ENCODE measurements around the gene SLC6A9.

SLC6A9 gene

DNA sequence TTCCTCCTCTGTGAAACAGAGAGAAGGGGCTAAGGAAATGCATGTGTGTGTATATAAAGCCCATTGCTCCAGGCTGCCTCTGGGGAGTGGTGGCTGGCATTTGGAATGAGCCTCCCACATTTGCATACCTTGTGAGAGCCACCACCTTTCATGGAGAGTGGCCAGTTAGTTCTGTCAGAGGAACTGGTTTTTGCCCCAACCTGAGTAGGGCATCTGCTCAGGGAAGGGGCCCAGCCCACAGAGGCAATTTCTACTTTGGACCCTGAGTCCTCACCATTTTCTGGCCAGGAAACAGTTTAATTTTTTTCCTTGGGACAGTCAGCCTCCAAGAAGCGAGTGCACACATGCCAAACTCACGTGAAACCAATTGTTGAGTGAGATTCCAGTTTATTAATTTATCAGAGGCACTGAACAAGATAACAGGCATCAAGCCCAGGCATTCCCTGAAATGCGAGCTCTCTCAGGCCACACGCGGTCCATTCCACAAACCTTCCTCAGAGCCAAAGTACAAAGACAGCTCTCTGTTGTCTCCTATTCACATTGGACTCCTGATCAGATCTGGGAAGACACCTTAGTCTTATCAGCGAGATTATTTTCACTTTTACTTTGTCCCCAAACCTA lies 1.0 kb upstream of the SLC6A9 start:
- TF ChIP-seq, protein P1, sequence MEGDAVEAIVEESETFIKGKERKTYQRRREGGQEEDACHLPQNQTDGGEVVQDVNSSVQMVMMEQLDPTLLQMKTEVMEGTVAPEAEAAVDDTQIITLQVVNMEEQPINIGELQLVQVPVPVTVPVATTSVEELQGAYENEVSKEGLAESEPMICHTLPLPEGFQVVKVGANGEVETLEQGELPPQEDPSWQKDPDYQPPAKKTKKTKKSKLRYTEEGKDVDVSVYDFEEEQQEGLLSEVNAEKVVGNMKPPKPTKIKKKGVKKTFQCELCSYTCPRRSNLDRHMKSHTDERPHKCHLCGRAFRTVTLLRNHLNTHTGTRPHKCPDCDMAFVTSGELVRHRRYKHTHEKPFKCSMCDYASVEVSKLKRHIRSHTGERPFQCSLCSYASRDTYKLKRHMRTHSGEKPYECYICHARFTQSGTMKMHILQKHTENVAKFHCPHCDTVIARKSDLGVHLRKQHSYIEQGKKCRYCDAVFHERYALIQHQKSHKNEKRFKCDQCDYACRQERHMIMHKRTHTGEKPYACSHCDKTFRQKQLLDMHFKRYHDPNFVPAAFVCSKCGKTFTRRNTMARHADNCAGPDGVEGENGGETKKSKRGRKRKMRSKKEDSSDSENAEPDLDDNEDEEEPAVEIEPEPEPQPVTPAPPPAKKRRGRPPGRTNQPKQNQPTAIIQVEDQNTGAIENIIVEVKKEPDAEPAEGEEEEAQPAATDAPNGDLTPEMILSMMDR (IDR thresholded peaks at IDR 0.05; ENCODE audit: low read depth, low read length) = no peak
- no peak for DNase-seq (ENCODE audit: low read depth, low spot score)
- in situ Hi-C loops (cut with HindIII; ENCODE audit: low sequenced_read_pairs) = no loop called here
- H3K4me3 ChIP-seq (ENCODE audit: low read depth, low read length) = no peak overlapping the region

DNA sequence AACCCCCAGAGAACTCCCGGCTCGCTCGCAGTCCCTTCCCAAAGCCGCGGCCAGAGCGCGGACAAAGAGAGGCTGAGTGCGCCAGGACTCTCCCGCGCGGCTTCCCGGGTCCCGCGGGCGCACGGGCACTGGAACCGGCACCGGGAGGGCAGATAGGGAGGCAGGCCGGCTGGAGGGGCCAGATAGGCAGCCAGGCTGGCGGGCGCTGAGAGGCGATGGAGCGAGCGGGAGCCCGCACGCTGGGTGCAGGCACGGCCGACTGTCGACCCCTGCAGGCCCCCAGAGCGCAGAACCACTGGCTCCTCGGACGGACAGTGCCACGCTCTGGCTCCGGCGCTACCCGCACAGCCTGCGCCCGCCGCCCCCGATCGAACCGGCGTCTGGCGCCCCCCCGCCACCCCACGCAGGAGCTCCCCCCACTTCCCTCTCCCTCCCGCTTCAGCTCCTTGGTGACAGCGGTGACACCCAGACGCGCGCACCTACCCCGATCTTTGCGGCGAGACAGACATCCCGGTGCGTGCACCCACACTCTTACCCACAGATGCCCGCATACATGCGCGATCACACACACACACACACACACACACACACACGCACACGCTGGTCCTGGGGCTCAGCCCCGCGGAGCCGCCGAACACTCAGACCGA lies 534 bp downstream of the SLC6A9 start:
- in situ Hi-C loops (cut with HindIII; ENCODE audit: low sequenced_read_pairs) = no loop called here
- peak overlapping the region; percentile 78 for H3K4me3 ChIP-seq (ENCODE audit: low read depth, low read length)
- peak; percentile 48 for DNase-seq (ENCODE audit: low read depth, low spot score)
- TF ChIP-seq, protein P1 (IDR thresholded peaks at IDR 0.05; ENCODE audit: low read depth, low read length) = peak; percentile 35

DNA sequence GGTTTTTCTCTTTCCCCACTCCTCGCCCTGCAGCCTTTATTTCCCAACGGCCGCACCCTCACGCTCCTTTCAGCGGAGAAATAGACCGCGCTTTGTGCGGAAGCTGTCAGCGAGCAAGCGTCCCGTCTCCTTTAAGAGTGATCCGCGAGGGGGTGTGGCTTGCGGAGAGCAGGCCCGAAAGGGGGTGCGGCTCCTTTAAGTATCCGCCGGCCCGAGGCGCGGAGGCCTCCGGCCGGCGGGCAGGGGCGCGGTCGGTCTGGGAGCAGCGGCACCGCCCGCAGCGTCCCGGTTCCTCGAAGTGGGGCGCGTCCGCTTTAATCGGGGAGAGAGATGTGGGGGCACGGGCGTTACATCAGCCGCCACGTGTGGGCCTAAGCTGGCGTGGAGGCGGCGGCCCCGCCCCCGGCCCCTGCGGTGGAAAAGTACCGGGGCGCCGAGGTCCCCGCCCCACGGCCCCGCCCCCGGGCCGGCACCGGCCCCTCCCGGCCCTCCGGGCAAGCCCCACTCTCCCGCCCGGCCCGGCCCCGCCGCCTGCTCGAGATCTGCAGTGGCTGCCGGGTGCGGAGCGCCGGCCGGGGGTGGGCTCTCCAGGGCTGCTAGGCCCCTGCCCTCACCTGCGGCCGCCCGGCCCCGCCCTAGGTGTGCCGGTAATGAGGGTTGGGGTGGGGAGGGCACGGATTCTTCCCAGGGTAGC lies 1.2 kb downstream of the SLC6A9 start:
- in situ Hi-C loops (cut with HindIII; ENCODE audit: low sequenced_read_pairs) = no loop called here

DNA sequence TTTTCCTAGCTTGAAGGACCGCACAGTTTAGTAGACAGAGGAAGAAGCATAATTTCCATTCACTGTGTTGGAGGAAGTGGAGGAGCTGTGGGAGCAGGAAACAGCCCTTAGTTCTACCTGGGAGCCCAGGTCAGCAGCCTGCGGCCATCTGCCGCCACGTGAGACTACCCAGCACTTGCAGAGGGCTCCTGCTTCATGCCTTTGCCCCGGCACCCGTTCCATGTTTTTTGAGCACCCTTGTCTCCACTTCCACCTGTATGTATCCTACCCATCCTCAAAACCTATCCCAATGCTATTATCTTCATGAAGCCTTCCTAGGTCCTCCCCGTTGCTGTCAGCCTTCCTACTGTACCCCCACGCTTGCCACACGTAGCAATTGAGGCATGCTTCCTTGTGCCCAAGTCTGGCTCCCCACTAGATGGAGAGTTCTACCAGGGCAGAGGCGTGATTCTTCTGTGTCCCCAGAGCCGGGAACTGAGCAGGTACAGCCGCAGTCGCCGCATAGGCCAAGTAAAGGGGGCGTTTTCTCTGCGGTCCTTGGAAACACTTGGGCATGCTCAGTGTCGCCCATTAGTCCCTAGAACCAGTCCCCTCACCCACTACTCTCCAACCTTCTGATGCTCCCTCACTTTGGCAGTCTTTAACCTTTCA lies 1.9 kb downstream of the SLC6A9 start:
- peak overlapping the region; percentile 78 for H3K4me3 ChIP-seq (ENCODE audit: low read depth, low read length)
- TF ChIP-seq, protein P1 (IDR thresholded peaks at IDR 0.05; ENCODE audit: low read depth, low read length) = no peak
- in situ Hi-C loops (cut with HindIII; ENCODE audit: low sequenced_read_pairs) = no loop called here
- no peak for DNase-seq (ENCODE audit: low read depth, low spot score)

More for the DNA sequence above, 1.2 kb downstream of the SLC6A9 start:
- TF ChIP-seq, protein P1 (IDR thresholded peaks at IDR 0.05; ENCODE audit: low read depth, low read length) = no peak
- peak overlapping the region; percentile 78 for H3K4me3 ChIP-seq (ENCODE audit: low read depth, low read length)
- DNase-seq (ENCODE audit: low read depth, low spot score) = peak; percentile 91

DNA sequence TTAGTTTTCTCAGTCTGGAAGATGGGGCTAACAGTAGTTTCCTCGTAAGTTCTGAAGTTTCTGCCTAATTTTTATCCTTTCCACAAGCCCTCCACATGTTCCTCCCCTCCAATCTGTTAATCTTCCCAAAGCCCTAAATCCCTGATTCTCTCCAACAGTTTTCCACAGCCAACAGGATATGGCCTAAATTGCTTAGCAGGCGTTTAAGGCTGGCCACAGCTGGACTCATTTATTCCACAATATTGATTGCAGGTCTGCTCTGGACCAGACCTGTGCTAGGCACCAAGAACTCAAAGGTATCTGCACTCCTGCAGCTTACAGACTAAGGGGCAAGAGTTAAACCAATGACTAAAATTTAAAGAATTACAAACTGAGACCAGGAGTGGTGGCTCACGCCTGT lies 3.9 kb downstream of the SLC6A9 start:
- DNase-seq (ENCODE audit: low read depth, low spot score) = no peak
- in situ Hi-C loops (cut with HindIII; ENCODE audit: low sequenced_read_pairs) = no loop called here
- TF ChIP-seq, protein P1 (IDR thresholded peaks at IDR 0.05; ENCODE audit: low read depth, low read length) = no peak
- no peak overlapping the region for H3K4me3 ChIP-seq (ENCODE audit: low read depth, low read length)

DNA sequence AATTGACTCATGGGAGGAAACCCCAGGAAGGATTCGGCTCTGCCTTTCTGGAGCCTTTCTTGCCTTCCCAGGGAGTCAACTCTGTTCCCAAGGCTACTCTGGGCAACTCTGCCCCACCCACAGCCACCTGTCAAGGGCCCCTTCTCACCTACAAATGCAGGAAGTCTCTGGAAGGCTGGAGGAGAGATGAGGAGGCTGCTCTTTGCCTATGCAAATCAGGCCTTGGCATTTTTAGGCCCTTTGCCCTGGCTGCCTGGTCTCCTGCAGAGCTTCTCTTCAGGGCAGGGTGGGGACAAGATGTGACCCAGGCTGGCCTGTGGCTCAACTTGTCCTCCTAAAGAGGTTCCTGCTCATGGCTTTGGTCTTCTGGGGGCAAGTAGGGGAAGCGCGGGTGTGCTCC lies 5.4 kb downstream of the SLC6A9 start:
- H3K4me3 ChIP-seq (ENCODE audit: low read depth, low read length) = no peak overlapping the region
- no peak for DNase-seq (ENCODE audit: low read depth, low spot score)
- in situ Hi-C loops (cut with HindIII; ENCODE audit: low sequenced_read_pairs) = no loop called here
- TF ChIP-seq, protein P1 (IDR thresholded peaks at IDR 0.05; ENCODE audit: low read depth, low read length) = no peak

All from astrocyte of the spinal cord (primary cell).